Panc1 (cell line): Measurements from ENCODE around the gene PDGFD. TPM values are rescaled to one million over a fixed set of nuclear protein-coding genes. Genes with fewer than 3 reads are reported as not detected.

Experiments used
- ATAC-seq: fragments of 200-7000 bp; cut with Tn5 transposase; 2 replicates; pipeline ENCODE4 v1.9.1; 2020; ENCODE audit warnings: mild to moderate bottlenecking, moderate library complexity
- BruUV-seq: library from RNA; stranded (reverse); fragments of 400-500 nt; replicated peaks from 2 replicates; lab custom pipeline; 2021; lab: Mats Ljungman, UMichigan
- CTCF ChIA-PET: fragments of 300-600 bp; sonication (Branson Sonifier 250); formaldehyde crosslinking; loops from one replicate; lab custom pipeline; 2022; ENCODE audit warnings: antibody characterized with exemption; lab: Charles Lee
- POLR2A ChIA-PET: fragments of 300-600 bp; sonication (Branson Sonifier 250); formaldehyde crosslinking; loops from one replicate; lab custom pipeline; 2022; ENCODE audit warnings: antibody characterized with exemption; lab: Charles Lee
- DNase-seq: peaks from one replicate; pipeline ENCODE4 v3.0.0-alpha.2; 2010; ENCODE audit warnings: low read depth, low spot score
- H3K27ac ChIP-seq: 2 replicates; pipeline ENCODE4 v1.5.1; 2011; ENCODE audit warnings: mild to moderate bottlenecking, low read length, inconsistent platforms
- H3K27me3 ChIP-seq: fragments of 200-500 bp; sonication (Bioruptor generic); 2 replicates; pipeline ENCODE4 v1.6.0; 2014; ENCODE audit warnings: low read length, inconsistent platforms; ENCODE audit not compliant: control insufficient read depth, insufficient read depth
- H3K36me3 ChIP-seq: fragments of 200-500 bp; sonication (Bioruptor generic); 2 replicates; pipeline ENCODE4 v1.5.1; 2014; ENCODE audit warnings: inconsistent platforms, mild to moderate bottlenecking, low read length, moderate library complexity; ENCODE audit not compliant: control insufficient read depth, insufficient read depth
- H3K4me1 ChIP-seq: 2 replicates; pipeline ENCODE4 v1.5.1; 2011; ENCODE audit warnings: inconsistent platforms, mild to moderate bottlenecking, low read length, moderate library complexity; ENCODE audit not compliant: control insufficient read depth, insufficient read depth
- H3K4me3 ChIP-seq, 2 experiments: 2 replicates each; pipeline ENCODE4 v1.5.1; 2011 to 2012; ENCODE audit warnings: low read depth in 2 of 2, low read length in 2 of 2, mild to moderate bottlenecking in 2 of 2, inconsistent platforms in 1 of 2, moderate library complexity in 1 of 2
- H3K9me3 ChIP-seq: fragments of 200-500 bp; sonication (Bioruptor generic); 2 replicates; pipeline ENCODE4 v1.5.1; 2014; ENCODE audit warnings: low read depth, mild to moderate bottlenecking, inconsistent platforms, low read length, moderate library complexity; ENCODE audit not compliant: control insufficient read depth, insufficient read depth
- CTCF ChIP-seq: fragments of 450-650 bp; IDR thresholded peaks from 2 replicates; pipeline ENCODE4 v1.5.1; 2017; ENCODE audit warnings: mild to moderate bottlenecking
- POLR2AphosphoS5 ChIP-seq: IDR thresholded peaks from 2 replicates; pipeline ENCODE4 v1.6.1; 2012; ENCODE audit warnings: mild to moderate bottlenecking, low read depth, low read length, moderate library complexity
- REST ChIP-seq, 2 experiments: IDR thresholded peaks; 2 replicates each; pipeline ENCODE4 v1.6.1; 2011 to 2012; ENCODE audit warnings: low read depth in 2 of 2, control low read depth in 1 of 2, low read length in 1 of 2, mild to moderate bottlenecking in 1 of 2, moderate library complexity in 1 of 2; ENCODE audit not compliant: insufficient read depth in 1 of 2
- SIN3A ChIP-seq: IDR thresholded peaks from 2 replicates; pipeline ENCODE4 v1.6.1; 2012; ENCODE audit warnings: low read depth, mild to moderate bottlenecking, low read length, moderate library complexity, borderline replicate concordance; ENCODE audit not compliant: insufficient read depth
- TCF7L2 ChIP-seq: IDR thresholded peaks from 2 replicates; pipeline ENCODE4 v1.6.1; 2011; ENCODE audit warnings: mild to moderate bottlenecking, low read depth, low read length, inconsistent platforms
- in situ Hi-C: cut with HindIII; loops from 2 replicates; pipeline ENCODE4 v1.10.0; 2016; ENCODE audit warnings: low sequenced_read_pairs, low pct_unique_long_range_greater_than_20kb
- intact Hi-C: fragments of 100-400 bp; cut with micrococcal nuclease; formaldehyde crosslinking; loops from one replicate; pipeline ENCODE4 v1.10.0; 2022; ENCODE audit not compliant: unreplicated experiment
- total RNA-seq: library from RNA; stranded (reverse); gene quantifications from one replicate; pipeline ENCODE4 v1.2.1, GENCODE V29; 2021; ENCODE audit not compliant: unreplicated experiment

Gene PDGFD
- total RNA-seq, 1 experiment from 2014 or later: 1.3 TPM

- H3K4me3 ChIP-seq: no peak overlapping the region
- no peaks in the 10 kb centered on the region for H3K27me3 ChIP-seq
- CTCF ChIA-PET: no interaction called here
- H3K9me3 ChIP-seq: no peaks in the 10 kb centered on the region
- no peak for ATAC-seq
- H3K36me3 ChIP-seq: no peaks in the 10 kb centered on the region
- TF ChIP-seq SIN3A (no peak), REST (IDR thresholded peaks at IDR 0.05; ENCODE audit: insufficient read depth in 1 of 2, low read depth in 2 of 2, low read length in 1 of 2) (no peak), TCF7L2 (no peak), CTCF (no peak), POLR2AphosphoS5 (no peak)
- DNase-seq: no peak
- in situ Hi-C loops: no loop called here
- intact Hi-C loops: no loop called here
- H3K27ac ChIP-seq: no peak overlapping the region
- BruUV-seq: no TSS peak
- no peaks in the 10 kb centered on the region for H3K4me1 ChIP-seq
- POLR2A ChIA-PET: no interaction called here
Observed at GRCh38 chr11:103894673-103895072, 269.3 kb downstream of the PDGFD start.

DNA sequence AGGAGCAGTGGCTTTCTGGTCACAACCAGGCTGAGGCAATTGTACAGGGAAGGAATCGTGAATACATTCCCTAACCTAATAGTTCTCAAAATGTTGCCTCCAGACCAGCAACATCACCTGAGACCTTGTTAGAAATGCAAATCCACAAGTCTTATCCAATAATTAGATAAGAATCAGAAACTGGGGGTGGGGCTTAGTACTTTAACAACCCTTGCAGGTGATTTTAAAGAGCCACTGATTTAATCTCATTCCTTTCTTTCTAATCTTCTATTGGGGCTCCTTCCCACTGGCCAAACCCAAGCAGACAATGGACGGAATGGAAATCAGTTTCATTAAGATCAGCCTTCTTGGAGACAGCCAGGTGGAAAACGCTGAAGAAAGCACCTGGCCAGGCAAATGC is 269.9 kb downstream of the PDGFD start:
- no peak for ATAC-seq
- TF ChIP-seq CTCF (no peak), REST (IDR thresholded peaks at IDR 0.05; ENCODE audit: insufficient read depth in 1 of 2, low read depth in 2 of 2, low read length in 1 of 2) (no peak), TCF7L2 (no peak), SIN3A (no peak), POLR2AphosphoS5 (no peak)
- Histone ChIP-seq H3K4me1 (no peaks in the 10 kb centered on the region), H3K9me3 (no peaks in the 10 kb centered on the region), H3K27ac (no peak overlapping the region), H3K27me3 (no peaks in the 10 kb centered on the region), H3K4me3 (no peak overlapping the region), H3K36me3 (no peaks in the 10 kb centered on the region)
- intact Hi-C loops (no loop called here), in situ Hi-C loops (no loop called here)
- ChIA-PET POLR2A (no interaction called here), CTCF (no interaction called here)
- no peak for DNase-seq
- BruUV-seq: no TSS peak
